Astrocyte (in vitro differentiated cells and primary cell): ENCODE results near the gene PKDCC. TPM values are rescaled to one million over a fixed set of nuclear protein-coding genes. Genes with fewer than 3 reads are reported as not detected.

Source experiments
- DNase-seq: peaks from one replicate; pipeline ENCODE4 v3.0.0-alpha.2; 2010; ENCODE audit warnings: low read depth
- FAIRE-seq: peaks from 2 replicates; lab custom pipeline; 2011; peaks lifted over from hg19 to GRCh38; lab: Jason Lieb, UNC
- H2AFZ ChIP-seq: 2 replicates; pipeline ENCODE4 v1.6.0; 2012; ENCODE audit warnings: low read depth, low read length, inconsistent platforms
- H3K27ac ChIP-seq: 2 replicates; pipeline ENCODE4 v1.5.1; 2011; ENCODE audit warnings: low read depth, low read length, inconsistent platforms
- H3K27me3 ChIP-seq: 2 replicates; pipeline ENCODE4 v1.6.0; 2011; ENCODE audit warnings: low read length, inconsistent platforms; ENCODE audit not compliant: insufficient read depth
- H3K36me3 ChIP-seq: 2 replicates; pipeline ENCODE4 v1.5.1; 2011; ENCODE audit warnings: low read length, inconsistent platforms; ENCODE audit not compliant: insufficient read depth
- H3K4me1 ChIP-seq: 2 replicates; pipeline ENCODE4 v1.5.1; 2011; ENCODE audit warnings: low read length, inconsistent platforms; ENCODE audit not compliant: insufficient read depth
- H3K4me2 ChIP-seq: 2 replicates; pipeline ENCODE4 v1.6.0; 2012; ENCODE audit warnings: low read length, inconsistent platforms
- H3K4me3 ChIP-seq: 2 replicates; pipeline ENCODE4 v1.5.1; 2011; ENCODE audit warnings: low read depth, mild to moderate bottlenecking, low read length, inconsistent platforms; ENCODE audit not compliant: insufficient read depth
- H3K79me2 ChIP-seq: 2 replicates; pipeline ENCODE4 v1.6.0; 2012; ENCODE audit warnings: mild to moderate bottlenecking, low read length, inconsistent platforms; ENCODE audit not compliant: insufficient read depth
- H3K9ac ChIP-seq: 2 replicates; pipeline ENCODE4 v1.6.0; 2012; ENCODE audit warnings: mild to moderate bottlenecking, low read length, inconsistent platforms
- H3K9me3 ChIP-seq: 2 replicates; pipeline ENCODE4 v1.5.1; 2012; ENCODE audit warnings: low read depth, mild to moderate bottlenecking, low read length, inconsistent platforms; ENCODE audit not compliant: insufficient read depth
- H4K20me1 ChIP-seq: 2 replicates; pipeline ENCODE4 v1.6.0; 2012; ENCODE audit warnings: low read length, inconsistent platforms; ENCODE audit not compliant: insufficient read depth
- H3K27ac Mint-ChIP-seq: one replicate; pipeline ENCODE4 v1.8.0; 2021; ENCODE audit warnings: mild to moderate bottlenecking, mixed read lengths; ENCODE audit not compliant: unreplicated experiment
- H3K27me3 Mint-ChIP-seq: one replicate; pipeline ENCODE4 v1.8.0; 2021; ENCODE audit warnings: low read depth, mixed read lengths; ENCODE audit not compliant: unreplicated experiment
- H3K36me3 Mint-ChIP-seq: one replicate; pipeline ENCODE4 v1.8.0; 2021; ENCODE audit warnings: low read depth, mixed read lengths; ENCODE audit not compliant: unreplicated experiment
- H3K4me1 Mint-ChIP-seq: one replicate; pipeline ENCODE4 v1.8.0; 2021; ENCODE audit warnings: low read depth, mixed read lengths; ENCODE audit not compliant: unreplicated experiment
- H3K4me3 Mint-ChIP-seq: one replicate; pipeline ENCODE4 v1.8.0; 2021; ENCODE audit warnings: mild to moderate bottlenecking, moderate library complexity, mixed read lengths; ENCODE audit not compliant: unreplicated experiment
- H3K9me3 Mint-ChIP-seq: one replicate; pipeline ENCODE4 v1.8.0; 2021; ENCODE audit warnings: mild to moderate bottlenecking, mixed read lengths; ENCODE audit not compliant: unreplicated experiment
- EZH2 ChIP-seq: IDR thresholded peaks from 2 replicates; pipeline ENCODE4 v1.6.1; 2012; ENCODE audit warnings: mild to moderate bottlenecking, low read length, inconsistent platforms; ENCODE audit not compliant: insufficient read depth
- total RNA-seq: library from RNA; stranded (reverse); gene quantifications from 2 replicates; pipeline ENCODE4 v1.2.1, GENCODE V29; 2021
- TF ChIP-seq, protein P1 (sequence below): IDR thresholded peaks from 2 replicates; pipeline ENCODE4 v1.5.1; 2011; ENCODE audit warnings: low read depth, mild to moderate bottlenecking, inconsistent platforms, low read length, moderate library complexity; ENCODE audit not compliant: insufficient read depth

The PKDCC gene
- total RNA-seq, 1 donor from 2014 or later = 6.9 TPM

DNA sequence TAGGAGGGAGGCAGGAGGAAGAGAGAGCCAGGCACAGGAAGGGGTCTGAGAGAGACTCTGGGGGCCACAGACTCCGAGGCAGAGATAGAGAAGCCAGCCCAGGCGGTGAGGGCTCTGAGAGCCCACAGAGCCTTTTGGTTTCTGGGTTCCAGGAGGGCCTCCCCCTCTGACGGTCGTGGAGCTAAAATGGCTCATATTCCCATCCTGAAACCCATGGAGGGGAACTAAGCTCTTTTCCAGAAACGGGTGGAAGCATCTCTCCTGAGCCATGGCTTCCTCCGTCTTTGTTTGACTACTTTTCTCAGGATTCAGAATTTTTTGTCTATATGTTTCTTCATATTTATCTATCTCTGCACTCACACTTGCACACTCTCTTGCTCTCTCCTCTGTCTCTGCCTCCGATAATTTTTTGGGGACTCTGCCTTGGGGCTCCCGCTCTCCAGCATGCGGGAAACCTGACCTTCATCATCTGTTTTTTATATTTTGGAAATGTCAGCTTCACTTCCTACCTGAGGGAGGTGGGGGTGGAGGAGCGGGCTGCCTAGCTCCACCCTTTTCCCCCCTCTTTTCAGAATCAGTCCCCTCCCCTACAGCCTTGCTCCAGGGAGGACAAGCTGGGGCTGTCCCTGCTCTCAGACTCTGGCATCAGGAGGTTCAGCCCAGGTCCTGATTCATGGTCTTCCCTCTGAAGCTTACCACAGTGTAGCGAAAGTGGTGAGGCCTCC, 5.0 kb upstream of the PKDCC start:
- Mint-ChIP-seq H3K36me3 (peaks cover 4% of the 10 kb centered on the region), H3K4me3 (no peak overlapping the region), H3K4me1 (no peaks in the 10 kb centered on the region), H3K9me3 (no peaks in the 10 kb centered on the region), H3K27ac (no peak overlapping the region), H3K27me3 (peaks cover 25% of the 10 kb centered on the region)
- Histone ChIP-seq H3K36me3 (no peaks in the 10 kb centered on the region), H2AFZ (no peak overlapping the region), H3K27ac (no peak overlapping the region), H3K4me2 (no peak overlapping the region), H3K9ac (no peak overlapping the region), H3K27me3 (peaks cover 5% of the 10 kb centered on the region), H3K9me3 (no peaks in the 10 kb centered on the region), H4K20me1 (no peaks in the 10 kb centered on the region), H3K79me2 (no peaks in the 10 kb centered on the region), H3K4me3 (no peak overlapping the region), H3K4me1 (peaks cover 4% of the 10 kb centered on the region)
- TF ChIP-seq, protein P1, sequence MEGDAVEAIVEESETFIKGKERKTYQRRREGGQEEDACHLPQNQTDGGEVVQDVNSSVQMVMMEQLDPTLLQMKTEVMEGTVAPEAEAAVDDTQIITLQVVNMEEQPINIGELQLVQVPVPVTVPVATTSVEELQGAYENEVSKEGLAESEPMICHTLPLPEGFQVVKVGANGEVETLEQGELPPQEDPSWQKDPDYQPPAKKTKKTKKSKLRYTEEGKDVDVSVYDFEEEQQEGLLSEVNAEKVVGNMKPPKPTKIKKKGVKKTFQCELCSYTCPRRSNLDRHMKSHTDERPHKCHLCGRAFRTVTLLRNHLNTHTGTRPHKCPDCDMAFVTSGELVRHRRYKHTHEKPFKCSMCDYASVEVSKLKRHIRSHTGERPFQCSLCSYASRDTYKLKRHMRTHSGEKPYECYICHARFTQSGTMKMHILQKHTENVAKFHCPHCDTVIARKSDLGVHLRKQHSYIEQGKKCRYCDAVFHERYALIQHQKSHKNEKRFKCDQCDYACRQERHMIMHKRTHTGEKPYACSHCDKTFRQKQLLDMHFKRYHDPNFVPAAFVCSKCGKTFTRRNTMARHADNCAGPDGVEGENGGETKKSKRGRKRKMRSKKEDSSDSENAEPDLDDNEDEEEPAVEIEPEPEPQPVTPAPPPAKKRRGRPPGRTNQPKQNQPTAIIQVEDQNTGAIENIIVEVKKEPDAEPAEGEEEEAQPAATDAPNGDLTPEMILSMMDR = no peak
- TF ChIP-seq EZH2 = no peak
- FAIRE-seq (no peak), DNase-seq (no peak)

DNA sequence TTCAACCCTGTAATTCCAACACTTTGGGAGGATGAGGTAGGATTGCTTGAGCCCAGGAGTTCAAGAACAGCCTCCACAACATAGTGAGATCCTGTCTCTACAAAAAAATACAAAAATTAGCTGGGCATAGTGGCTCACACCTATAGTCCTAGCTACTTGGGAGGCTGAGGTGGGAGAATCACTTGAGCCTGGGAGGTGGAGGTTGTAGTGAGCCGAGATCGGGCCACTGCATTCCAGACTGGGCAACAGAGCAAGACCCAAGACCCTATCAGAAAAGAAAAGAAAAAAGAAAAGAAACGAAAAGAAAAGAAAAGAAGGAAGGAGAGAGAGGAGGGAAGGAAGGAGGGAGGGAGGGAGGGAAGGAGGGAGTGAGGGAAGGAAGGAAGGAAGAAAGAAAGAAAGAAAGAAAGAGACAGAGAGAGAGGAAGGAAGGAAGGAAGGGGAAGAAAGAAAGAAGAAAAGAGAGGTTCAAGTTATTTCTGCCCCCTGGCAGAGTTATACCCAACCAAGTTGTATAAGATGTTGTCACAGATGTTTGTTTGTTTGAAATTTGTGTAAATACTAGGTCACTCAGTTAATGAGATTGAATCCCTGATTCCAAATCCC, 3.9 kb upstream of the PKDCC start:
- peaks cover 5% of the 10 kb centered on the region for H3K79me2 ChIP-seq
- H3K9me3 Mint-ChIP-seq = no peaks in the 10 kb centered on the region
- no peaks in the 10 kb centered on the region for H3K9me3 ChIP-seq
- H3K36me3 Mint-ChIP-seq = peaks cover 4% of the 10 kb centered on the region
- FAIRE-seq = no peak
- peaks cover 25% of the 10 kb centered on the region for H3K27me3 Mint-ChIP-seq
- H3K4me3 Mint-ChIP-seq = no peak overlapping the region
- no peak overlapping the region for H3K27ac ChIP-seq
- no peaks in the 10 kb centered on the region for H3K36me3 ChIP-seq
- no peak overlapping the region for H3K27ac Mint-ChIP-seq
- H4K20me1 ChIP-seq = peaks cover 2% of the 10 kb centered on the region
- no peak for TF ChIP-seq EZH2
- TF ChIP-seq, protein P1 = no peak
- no peak overlapping the region for H3K4me3 ChIP-seq
- H2AFZ ChIP-seq = no peak overlapping the region
- H3K4me1 ChIP-seq = peaks cover 9% of the 10 kb centered on the region
- peaks cover 5% of the 10 kb centered on the region for H3K27me3 ChIP-seq
- peaks cover under 1% of the 10 kb centered on the region for H3K4me1 Mint-ChIP-seq
- no peak for DNase-seq
- no peak overlapping the region for H3K4me2 ChIP-seq
- H3K9ac ChIP-seq = no peak overlapping the region

DNA sequence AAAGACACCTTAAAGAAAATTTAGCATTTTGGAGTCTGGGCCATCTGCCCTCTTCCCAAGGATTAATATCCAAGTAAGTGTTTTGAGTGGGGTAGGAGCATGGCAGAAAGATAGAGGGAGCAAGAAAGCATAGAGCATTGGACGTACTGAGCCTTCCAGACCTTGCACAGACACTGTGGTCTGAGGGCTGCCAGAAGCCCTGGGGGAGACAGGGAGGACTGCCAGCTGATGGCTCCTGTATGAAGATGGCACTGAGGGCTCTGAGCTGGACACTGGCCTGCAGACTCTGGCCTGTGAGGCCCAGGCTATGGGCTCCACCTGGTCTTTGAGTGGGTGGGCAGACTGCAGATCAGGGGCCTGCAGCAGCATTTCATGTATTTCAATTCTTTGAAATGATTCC, 2.9 kb upstream of the PKDCC start:
- H3K4me3 Mint-ChIP-seq = no peak overlapping the region
- no peak overlapping the region for H3K27ac Mint-ChIP-seq
- TF ChIP-seq, protein P1 = no peak
- no peak for TF ChIP-seq EZH2
- H3K4me2 ChIP-seq = no peak overlapping the region
- H3K36me3 ChIP-seq = no peaks in the 10 kb centered on the region
- H3K36me3 Mint-ChIP-seq = peaks cover 4% of the 10 kb centered on the region
- no peak overlapping the region for H3K27ac ChIP-seq
- H3K4me1 Mint-ChIP-seq = peaks cover 5% of the 10 kb centered on the region
- peaks cover 5% of the 10 kb centered on the region for H3K27me3 ChIP-seq
- H3K9me3 Mint-ChIP-seq = no peaks in the 10 kb centered on the region
- FAIRE-seq = no peak
- H3K9ac ChIP-seq = no peak overlapping the region
- no peak overlapping the region for H2AFZ ChIP-seq
- no peaks in the 10 kb centered on the region for H3K9me3 ChIP-seq
- peaks cover 27% of the 10 kb centered on the region for H3K27me3 Mint-ChIP-seq
- H3K79me2 ChIP-seq = peaks cover 13% of the 10 kb centered on the region
- H3K4me3 ChIP-seq = no peak overlapping the region
- DNase-seq = no peak
- peaks cover 13% of the 10 kb centered on the region for H4K20me1 ChIP-seq
- peaks cover 16% of the 10 kb centered on the region for H3K4me1 ChIP-seq
